Measurements from ENCODE around the gene DPH7.
"Not testable (repeated sequence)": the region's sequence is repeated elsewhere in the genome, so short reads cannot be mapped to it uniquely, and the experiment has no call there.

The DPH7 gene

DNA sequence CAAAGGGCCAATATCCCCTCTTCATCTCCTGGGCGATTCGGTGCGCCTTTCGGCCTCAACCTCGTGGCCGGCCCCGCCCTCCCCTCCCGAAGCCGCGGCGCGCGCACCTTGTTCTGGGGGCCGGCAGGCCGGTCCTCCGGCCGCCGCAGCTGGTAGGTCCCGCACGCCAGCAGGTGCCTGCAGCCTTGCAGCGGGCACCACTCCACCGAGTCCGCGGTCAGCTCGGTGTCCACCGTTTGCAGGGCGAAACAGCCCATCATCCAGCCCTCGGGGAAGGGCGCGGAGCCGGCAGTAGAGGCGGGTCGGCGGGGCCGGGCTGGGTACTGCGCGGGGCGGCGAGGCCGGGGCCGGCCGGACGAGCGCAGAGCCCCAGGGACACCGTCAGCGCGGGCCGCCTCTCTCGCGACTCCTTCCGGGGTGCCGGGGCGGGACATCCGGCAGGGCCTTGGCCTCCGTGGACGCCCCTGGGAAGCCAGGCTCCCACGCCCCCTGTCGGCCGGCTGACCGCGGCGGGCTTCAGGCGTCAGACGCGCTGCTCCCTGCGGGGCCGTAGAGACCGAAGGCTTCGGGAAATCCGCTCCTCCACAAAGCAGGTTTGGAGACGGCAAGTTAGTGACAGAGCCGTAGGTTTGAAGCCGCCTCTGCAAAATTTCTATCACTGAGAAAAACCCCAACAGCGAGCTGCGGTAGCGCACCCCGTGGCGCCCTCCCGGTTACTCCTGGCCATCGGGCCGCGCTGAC lies at the start of gene DPH7:
TSS of gene DPH7 (minus strand) at position 408 of the 741 bp plus-strand sequence. CDS start at position 260, 148 bp downstream.
- DNase-seq: peak; percentile 91

DNA sequence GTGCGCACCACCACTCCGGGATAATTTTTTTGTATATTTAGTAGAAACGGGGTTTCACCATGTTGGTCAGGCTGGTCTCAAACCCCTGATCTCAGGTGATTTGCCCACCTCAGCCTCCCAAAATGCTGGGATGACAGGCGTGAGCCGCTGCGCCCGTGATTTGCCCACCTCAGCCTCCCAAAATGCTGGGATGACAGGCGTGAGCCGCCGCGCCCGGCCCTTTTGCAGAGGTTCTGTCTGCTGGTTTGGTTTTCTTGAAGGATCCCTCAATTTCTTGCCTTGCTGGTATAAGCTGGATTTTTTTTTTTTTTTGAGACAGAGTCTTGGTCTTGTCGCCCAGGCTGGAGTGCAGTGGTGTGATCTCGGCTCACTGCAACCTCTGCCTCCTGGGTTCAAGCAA lies 48.7 kb upstream of the DPH7 start:
- not testable (repeated sequence) for DNase-seq

DNA sequence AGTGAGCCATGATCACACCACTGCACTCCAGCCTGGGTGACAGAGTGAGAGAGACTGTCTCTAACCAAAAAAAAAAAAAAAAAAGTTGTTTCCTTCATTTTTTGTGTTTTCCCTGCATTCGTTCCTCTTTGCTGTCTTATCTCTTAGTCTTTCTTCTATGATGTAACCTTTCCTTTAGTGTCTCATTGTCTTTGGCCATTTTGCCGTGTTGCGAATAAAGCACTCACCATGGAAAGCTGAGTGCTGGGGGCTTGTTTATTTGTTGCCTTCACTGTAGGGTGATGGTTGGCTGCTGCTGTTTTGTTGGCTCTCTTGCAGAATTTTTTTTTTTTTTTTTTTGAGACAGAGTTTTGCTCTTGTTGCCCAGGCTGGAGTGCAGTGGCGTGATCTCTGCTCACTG lies 47.7 kb upstream of the DPH7 start:
- no peak for DNase-seq

DNA sequence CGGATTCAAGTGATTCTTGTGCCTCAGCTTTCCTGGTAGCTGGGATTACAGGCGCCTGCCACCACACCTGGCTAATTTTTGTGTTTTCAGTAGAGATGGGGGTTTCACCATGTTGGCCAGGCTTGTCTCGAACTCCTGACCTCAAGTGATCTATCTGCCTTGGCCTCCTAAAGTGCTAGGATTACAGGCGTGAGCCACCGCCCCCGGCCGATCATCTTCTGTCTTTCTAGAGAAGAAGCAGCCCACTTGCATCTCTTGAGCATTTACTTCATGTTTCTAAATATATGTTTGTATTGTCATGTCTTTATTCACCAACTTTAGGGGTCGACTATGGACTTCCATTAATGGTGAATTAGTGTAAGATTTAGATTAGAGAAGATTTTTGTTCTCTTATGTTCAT lies 43.5 kb upstream of the DPH7 start:
- DNase-seq: not testable (repeated sequence)

DNA sequence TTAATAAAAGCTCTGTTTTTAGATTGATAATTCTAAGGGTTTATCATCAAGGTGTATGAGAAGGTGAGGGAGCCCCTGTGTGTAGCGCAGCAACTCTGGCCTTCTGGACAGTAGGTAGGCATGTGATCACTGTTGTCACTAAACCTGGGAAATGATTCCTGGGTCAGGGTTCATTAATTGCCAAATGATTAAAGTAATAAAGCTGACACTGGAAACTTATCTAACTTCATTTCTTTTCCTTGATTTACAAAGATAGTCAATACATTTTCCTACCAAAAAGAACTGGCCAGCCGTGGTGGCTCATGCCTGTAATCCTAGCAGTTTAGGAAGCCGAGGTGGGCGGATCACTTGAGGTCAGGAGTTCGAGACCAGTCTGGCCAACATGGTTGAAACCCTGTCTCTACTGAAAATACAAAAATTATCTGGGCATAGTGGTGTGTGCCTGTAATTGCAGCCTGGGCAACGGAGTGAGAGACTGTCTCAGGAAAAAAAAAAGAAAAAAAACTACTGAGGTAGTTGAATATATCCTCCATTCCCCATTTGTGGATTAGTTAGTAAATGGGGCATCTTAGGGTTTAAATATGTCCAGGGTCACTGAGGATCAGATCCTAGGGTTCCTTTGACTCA lies 42.5 kb upstream of the DPH7 start:
- DNase-seq: no peak

DNA sequence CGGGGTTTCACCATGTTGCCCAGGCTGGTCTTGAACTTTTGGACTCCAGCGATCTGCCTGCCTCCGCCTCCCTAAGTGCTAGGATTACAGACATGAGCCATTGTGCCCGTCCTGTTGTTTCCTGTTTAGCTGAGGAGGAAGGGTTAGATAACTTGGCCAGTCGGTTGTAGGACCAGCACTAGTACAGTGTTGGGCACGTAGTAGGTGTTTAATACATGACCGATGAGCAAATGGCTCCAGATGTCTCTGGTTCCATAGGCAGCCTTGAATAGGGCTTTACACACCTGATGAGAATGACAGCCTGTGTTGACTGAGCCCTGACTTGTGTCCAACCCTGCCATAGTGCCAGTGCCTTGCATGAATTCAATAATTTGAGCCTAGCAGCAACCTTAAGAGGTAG lies 41.9 kb upstream of the DPH7 start:
- no peak for DNase-seq

DNA sequence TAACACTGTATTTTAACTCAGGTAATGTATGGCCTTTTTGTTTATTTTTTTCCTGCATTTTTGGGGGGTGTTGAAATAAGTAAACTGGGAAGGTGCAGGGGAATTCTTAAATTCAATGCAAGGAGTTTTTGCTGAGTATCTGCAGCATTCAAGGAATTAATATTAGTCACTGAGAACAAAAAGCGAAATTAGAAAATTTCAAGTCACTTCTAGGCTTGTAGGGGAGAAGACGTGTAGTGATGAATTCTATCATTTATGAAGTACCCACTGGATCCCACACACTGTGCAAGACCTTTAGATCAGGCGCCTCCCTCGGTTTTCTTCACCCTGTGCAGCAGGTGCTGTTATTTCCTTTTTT lies 41.3 kb upstream of the DPH7 start:
- no peak for DNase-seq

DNA sequence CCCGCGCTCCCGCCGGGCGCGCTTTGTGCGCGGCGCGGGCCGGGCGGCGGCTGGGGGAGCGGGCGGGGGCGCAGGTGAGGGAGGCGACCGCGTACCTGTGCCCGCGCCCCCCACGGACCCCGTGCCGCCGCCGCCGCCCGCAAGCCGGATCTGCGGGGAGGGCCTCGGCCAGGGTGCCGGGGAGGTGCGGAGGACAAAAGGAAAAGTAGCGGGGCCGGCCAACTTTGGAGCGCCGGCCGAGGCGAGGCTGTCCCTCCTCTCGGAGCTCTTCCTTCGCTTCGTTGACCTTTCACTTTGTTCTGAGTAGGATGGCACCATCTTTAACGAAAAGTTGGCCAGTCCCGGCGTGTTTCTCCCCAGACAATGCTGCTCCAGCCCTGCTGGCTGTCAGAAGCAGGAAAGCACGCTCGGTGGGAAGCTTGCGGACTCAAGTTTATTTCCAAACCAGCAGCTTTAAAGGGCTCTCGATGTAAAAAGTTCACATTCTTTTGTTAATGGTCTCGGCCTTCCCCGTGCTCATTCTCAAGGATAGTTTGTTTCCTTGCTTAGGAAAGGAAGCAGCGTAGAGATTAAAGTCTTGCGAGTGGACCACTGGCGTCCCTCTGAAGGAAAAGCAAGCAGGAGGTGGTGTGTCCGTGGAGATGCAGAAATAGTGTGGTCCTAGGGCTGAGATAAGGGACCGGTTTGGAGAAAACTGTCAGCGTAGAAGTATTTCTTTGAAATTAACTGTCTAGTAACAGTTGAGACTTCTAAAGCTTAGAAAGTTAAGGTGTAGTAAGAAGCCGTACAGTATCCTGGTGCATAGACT lies 40.7 kb upstream of the DPH7 start:
- DNase-seq: no peak

DNA sequence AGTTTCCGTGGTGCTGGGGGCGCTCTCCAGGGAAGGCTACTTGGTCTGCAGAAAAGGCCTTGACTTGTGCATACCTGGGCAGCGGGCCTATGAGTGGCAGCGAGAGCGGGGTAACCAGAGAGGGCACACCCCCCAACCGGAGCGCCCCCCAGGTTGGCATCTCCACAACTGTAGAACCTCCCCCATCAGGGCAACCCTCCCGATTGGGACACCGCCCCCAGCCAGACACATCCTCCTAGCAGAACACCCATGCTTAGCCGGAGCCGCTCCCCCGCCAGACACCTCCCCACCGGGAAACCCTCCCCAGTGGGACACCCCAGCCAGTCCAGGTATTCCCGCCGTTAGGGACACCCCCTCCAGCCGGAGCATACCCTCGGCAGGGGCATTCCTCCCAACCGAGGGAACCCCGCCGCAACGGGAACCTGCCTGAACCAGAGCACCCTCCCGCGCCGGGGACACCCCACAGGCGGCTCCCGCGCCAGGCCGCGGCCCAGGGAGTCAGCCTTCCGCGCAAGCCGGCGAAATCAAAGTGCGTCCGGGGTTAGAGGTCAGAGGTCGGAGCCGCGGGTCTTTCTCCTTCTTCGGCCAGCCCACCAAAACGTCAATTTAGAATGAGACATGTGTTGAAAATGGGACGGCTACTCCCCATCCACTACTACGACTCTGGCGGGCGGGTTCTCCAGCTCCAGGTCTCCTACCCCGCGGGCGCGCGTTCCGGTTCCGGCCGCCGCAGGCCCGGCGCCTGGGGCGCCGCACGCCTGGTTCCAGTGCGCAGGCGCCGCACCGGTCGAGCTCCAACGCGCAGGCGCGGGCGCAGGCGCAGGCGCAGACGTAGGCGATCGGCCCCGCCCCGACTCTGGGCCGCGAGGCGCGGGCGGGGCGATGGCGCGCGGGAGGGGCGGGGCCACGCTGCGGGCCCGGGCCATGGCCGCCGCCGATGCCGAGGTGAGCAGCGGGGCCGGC lies 39.7 kb upstream of the DPH7 start, which contains the start of gene EHMT1:
TSS of gene EHMT1 (plus strand) at position 901 of the 963 bp plus-strand sequence. CDS start at position 925, 24 bp downstream.
- peak; percentile 87 for DNase-seq

DNA sequence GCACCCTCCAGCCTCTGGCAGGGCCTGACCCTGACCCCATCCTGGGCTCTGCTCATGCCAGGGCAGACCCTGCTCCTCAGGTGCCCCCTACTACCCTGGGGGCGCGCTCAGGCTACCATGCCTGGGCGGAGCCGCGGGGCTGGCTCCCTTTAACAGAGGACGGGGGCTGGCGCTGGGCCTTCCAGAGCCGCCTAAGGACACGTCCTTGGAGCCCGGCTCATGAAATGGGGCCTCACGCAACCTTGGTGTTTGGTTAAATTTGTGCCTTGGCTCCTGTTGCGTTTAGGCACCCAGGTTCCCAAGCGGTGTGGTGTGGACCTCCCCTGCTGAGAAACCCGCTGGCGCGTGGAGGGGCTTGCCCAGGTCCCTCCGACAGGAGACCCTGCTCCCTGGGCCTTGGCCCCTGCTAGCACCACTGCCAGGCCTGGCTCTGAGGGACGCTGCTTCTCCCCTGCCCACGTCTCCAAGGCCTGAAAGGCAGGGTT lies 36.7 kb upstream of the DPH7 start:
- no peak for DNase-seq

DNA sequence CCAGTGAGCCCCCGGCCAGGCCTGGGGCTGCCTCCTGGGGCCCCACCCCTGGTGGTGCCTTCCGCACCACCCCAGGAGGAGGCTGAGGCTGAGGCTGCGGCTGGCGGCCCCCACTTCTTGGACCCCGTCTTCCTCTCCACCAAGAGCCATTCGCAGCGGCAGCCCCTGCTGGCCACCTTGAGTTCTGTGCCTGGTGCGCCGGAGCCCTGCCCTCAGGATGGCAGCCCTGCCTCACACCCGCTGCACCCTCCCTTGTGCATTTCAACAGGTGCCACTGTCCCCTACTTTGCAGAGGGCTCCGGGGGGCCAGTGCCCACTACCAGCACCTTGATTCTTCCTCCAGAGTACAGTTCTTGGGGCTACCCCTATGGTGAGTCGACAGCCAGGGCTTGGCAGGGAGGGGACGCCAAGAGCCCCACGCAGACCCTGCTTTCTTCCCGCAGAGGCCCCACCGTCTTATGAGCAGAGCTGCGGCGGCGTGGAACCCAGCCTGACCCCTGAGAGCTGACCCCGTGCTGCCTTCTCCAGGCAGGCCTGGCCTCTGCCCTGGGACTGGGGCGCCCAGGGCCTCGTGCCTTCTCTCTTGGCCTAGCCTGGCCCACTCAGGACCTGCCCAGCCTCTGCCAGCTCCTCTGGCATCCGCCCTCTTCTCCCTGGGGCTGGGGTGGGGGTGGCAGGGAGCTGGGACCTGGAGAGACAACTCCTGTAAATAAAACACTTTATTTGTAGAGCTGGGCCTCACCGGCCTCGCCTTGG lies 36.1 kb upstream of the DPH7 start:
- no peak for DNase-seq

DNA sequence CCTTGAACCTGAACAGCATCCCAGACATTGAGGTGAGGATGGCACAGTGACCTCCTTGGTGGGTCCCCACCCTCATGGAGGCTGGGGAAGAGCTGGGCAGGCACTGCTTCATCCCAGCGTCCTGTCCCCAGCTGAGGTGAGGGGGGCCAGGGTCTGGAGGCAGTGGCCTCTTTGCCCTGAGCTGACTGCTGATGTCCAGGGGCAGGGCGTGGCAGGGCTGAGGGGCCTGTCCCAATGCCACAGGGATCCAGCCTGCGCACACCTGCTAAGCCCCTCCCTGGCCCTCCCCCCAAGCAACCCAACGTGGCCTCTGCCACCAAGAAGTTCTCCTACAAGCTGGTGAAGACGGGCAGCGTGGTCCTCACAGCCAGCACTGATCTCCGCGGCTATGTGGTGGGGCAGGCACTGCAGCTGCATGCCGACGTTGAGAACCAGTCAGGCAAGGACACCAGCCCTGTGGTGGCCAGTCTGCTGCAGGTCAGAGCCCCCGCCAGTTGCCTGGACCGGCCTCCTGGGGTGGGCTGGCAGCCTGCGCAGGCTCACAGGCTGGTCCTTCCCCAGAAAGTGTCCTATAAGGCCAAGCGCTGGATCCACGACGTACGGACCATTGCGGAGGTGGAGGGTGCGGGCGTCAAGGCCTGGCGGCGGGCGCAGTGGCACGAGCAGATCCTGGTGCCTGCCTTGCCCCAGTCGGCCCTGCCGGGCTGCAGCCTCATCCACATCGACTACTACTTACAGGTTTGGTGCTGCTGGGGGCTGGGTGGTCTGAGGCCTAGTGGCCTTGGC lies 35.2 kb upstream of the DPH7 start:
- DNase-seq: no peak

DNA sequence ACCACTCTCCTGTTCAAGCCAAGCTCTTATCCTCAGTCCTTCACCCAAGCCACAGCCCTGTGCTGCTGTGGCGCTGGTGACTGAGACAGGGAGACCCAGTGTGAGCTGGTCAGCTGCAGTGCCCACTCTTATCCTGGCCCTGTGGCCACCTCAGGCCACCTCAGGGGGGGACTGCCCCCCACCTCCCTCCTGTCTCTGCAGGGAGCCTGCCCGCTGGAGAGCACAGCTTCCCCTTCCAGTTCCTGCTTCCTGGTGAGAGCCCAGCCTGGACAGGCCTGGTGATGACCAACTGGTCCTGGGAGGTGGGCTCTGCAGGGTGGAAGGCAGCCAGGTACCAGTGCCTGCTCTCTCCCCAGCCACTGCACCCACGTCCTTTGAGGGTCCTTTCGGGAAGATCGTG lies 34.5 kb upstream of the DPH7 start:
- DNase-seq: no peak

DNA sequence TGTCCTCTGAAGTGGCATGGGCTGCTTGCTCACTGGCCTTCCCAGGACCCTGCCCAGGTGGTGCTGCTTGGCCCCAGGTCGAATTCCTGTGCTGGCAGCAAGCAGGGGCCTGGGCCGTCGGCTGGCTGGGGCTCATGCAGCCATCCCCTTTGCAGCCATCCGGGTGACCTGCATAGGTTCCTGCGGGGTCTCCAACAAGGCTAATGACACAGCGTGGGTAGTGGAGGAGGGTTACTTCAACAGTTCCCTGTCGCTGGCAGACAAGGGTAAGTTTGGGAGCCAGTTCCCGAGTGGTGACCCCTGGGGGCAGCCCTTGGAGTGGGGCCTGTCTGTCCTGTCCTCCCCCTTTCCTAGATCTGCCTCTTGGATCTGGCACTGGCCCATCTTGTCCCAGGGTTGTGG lies 34.0 kb upstream of the DPH7 start:
- no peak for DNase-seq

DNA sequence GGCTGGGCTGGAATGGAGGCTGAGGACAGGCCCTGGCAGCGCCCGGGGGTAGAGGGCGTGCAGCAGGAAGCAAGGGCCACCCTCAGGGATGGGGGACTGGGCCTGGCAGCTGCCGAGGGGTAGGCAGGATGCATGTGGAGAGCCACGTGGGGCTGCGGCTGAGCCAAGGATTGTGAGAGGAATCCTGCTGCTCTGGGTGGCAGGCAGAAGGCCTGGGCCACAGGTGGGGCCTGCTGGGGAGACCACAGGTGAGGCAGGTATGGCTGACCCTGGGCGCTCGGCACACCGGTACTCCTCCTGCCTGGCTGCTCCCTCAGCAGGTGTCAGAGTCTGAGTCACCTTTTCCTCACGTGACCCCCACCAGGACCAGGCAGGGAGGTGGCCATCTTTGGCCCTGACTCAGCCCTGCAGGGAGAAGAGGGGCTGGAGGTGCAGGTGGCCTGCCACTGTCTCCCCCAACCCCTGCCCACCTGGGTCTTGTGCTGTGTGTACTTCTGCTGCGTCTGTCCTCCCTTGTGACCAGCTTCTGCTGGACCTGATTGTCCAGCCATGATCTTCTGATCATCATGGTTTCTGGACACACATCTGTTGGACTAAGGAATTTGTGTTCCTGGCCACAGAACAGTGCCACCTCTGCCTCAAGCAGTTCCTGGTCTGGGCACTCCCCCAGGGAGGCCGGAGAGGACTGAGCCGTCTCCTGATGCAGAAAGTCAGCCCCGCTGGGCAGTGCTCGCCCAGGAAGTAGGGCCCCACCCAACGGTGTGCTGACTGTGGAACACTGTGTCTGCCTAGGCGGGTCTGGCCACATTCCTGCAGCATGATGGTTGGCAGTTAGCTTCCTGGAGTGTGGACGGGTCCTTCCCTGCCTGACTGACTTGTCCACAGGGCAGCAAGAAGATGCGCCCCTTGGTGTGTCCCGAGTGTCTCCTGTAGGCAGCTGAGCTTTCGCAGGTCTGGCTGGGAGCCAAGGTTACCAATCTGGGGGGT lies 33.2 kb upstream of the DPH7 start:
- DNase-seq: no peak

DNA sequence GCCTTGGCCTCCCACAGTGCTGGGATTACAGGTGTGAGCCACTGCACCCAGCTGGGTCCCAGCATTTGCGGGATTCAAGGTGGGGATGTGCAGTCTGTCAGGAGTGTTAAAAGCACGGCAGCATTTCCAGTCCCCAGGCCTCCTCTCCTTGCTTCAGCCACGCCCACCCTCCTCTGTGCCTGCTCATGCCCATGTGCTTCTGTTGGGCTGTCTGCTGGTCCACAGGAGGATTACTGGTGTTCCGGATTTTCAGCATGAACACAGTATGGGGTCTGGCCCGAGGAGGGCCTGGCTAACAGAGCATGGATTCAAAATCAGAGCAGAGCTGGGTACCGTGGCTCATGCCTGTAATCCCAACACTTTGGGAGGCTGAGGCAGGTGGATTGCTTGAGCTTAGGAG lies 32.2 kb upstream of the DPH7 start:
- no peak for DNase-seq

DNA sequence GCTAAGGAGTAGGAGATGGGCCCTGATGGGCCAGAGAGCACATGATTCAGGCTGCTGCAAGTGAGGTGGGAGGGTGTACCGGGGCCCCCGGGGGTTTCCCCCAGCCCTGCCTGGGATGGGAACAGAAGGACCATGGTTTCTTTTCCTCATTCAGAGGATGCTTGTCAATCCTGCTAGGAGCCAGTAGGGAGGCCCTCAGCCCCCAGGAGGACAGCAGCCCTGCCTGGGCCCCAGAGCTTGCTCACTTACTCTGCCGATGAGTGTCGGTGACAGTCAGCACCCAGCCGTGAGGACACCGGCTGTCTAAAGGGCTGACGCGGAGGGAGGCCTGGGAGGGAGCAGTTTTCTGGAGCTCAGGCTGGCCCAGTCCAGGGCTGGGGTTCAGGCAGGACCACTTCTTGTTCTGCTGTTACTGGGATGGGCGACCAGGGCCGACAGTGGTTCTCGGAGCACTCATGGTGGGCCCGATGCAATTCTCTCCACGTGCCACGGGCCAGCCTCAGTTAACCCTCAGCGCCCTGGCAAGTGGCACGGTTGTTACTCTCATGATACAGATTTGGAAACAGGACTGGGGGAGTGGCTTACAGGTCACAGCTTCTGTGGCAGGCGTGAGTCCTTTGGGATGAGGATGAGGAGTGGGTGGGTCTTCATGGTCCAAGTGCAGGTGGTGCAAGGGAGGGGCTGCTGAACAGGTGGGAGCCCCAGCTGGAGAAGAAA lies 28.6 kb upstream of the DPH7 start:
- no peak for DNase-seq

DNA sequence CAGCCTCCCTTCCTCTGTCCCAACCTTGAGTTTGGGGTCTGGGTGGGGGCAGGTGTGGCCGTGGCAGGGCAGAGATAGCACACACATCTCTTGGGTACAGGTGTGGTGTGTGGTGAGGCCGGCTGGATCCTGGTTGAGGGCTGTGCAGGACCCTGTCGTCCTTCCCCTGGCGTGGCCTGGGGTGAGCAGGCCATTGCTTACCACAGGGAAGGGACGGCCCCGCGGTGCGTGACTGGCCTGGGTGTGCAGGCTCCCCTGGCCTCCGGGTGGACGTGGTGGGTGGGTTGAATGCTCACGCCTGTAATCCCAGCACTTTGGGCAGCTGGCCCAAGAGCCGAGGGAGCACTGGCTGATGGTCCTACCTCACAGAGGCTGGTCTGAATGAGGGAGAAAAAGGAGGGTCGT lies 28.0 kb upstream of the DPH7 start:
- DNase-seq: no peak

Data from CD4-positive, alpha-beta T cell treated with Interferon gamma for 1 hour (primary cell).